HepG2 (cell line): ENCODE results near the gene SGF29. TPM values are rescaled to one million over a fixed set of nuclear protein-coding genes. Genes with fewer than 3 reads are reported as not detected.

Source experiments
- ATF2 ChIP-seq: sonication (generic); formaldehyde crosslinking; IDR thresholded peaks from 2 replicates; pipeline ENCODE4 v1.4.0; 2020; ENCODE audit warnings: missing genetic modification reagents
- DMAP1 ChIP-seq: IDR thresholded peaks from 2 replicates; pipeline ENCODE4 v1.6.1; 2016
- FOXK1 ChIP-seq: sonication (generic); formaldehyde crosslinking; IDR thresholded peaks from 2 replicates; pipeline ENCODE4 v1.4.0; 2020; ENCODE audit warnings: low read depth, missing genetic modification reagents, borderline replicate concordance
- IRF2 ChIP-seq: IDR thresholded peaks from 2 replicates; pipeline ENCODE4 v1.6.1; 2018; ENCODE audit warnings: missing genetic modification reagents, missing compliant biosample characterization
- MBNL3 ChIP-seq: fragments of 250-450 bp; sonication (Bioruptor Pico); conservative IDR thresholded peaks from 2 replicates; pipeline ENCODE4 v1.8.0; 2022; ENCODE audit warnings: mild to moderate bottlenecking, inconsistent platforms
- MXI1 ChIP-seq: IDR thresholded peaks from 3 replicates; pipeline ENCODE4 v1.6.1; 2012; ENCODE audit warnings: low read depth, low read length, inconsistent platforms, borderline replicate concordance
- NBN ChIP-seq: fragments of 450-650 bp; conservative IDR thresholded peaks from 2 replicates; pipeline ENCODE4 v1.6.1; 2017
- NR2F1 ChIP-seq, 2 experiments: fragments of 450-650 bp in 1 of 2; formaldehyde crosslinking in 1 of 2; IDR thresholded peaks; 2 replicates each; pipeline versions ENCODE4 v1.5.0 to v1.6.1; 2016 to 2020; ENCODE audit warnings: mild to moderate bottlenecking in 1 of 2, missing compliant biosample characterization in 1 of 2, missing genetic modification reagents in 1 of 2, moderate library complexity in 1 of 2
- SMARCC2 ChIP-seq: fragments of 450-650 bp; IDR thresholded peaks from 2 replicates; pipeline ENCODE4 v1.6.1; 2017; ENCODE audit warnings: antibody characterized with exemption, mild to moderate bottlenecking
- ZBTB46 ChIP-seq: sonication (generic); formaldehyde crosslinking; IDR thresholded peaks from 2 replicates; pipeline ENCODE4 v1.4.0; 2020; ENCODE audit warnings: mild to moderate bottlenecking, missing genetic modification reagents, borderline replicate concordance
- ZKSCAN5 ChIP-seq: sonication (generic); formaldehyde crosslinking; IDR thresholded peaks from 2 replicates; pipeline ENCODE4 v1.5.1; 2020; ENCODE audit warnings: mild to moderate bottlenecking, missing genetic modification reagents
- ZNF20 ChIP-seq: sonication (generic); formaldehyde crosslinking; IDR thresholded peaks from 2 replicates; pipeline ENCODE4 v1.4.0; 2020; ENCODE audit warnings: mild to moderate bottlenecking, moderate library complexity, missing genetic modification reagents
- ZNF263 ChIP-seq: sonication (generic); formaldehyde crosslinking; IDR thresholded peaks from 2 replicates; pipeline ENCODE4 v1.4.0; 2020; ENCODE audit warnings: missing genetic modification reagents
- ZNF607 ChIP-seq: sonication (generic); formaldehyde crosslinking; IDR thresholded peaks from 2 replicates; pipeline ENCODE4 v1.5.1; 2020; ENCODE audit warnings: missing genetic modification reagents, mild to moderate bottlenecking, borderline replicate concordance
- ZNF615 ChIP-seq: sonication (generic); formaldehyde crosslinking; IDR thresholded peaks from 2 replicates; pipeline ENCODE4 v1.5.0; 2020; ENCODE audit warnings: mild to moderate bottlenecking, missing genetic modification reagents, borderline replicate concordance
- ZNF672 ChIP-seq: sonication (generic); formaldehyde crosslinking; IDR thresholded peaks from 2 replicates; pipeline ENCODE4 v1.8.1; 2022; ENCODE audit warnings: missing genetic modification reagents
- ZNF724P ChIP-seq: sonication (generic); formaldehyde crosslinking; IDR thresholded peaks from 2 replicates; pipeline ENCODE4 v1.8.0; 2022; ENCODE audit warnings: missing genetic modification reagents, borderline replicate concordance
- ZNF879 ChIP-seq: sonication (generic); formaldehyde crosslinking; IDR thresholded peaks from 2 replicates; pipeline ENCODE4 v1.8.1; 2023; ENCODE audit warnings: missing genetic modification reagents
- polyA plus RNA-seq, 8 experiments: library from polyadenylated mRNA; depleted of rRNA in 3 of 8; stranded (reverse) in 7 of 8; unstranded in 1 of 8; fragments of >200 nt; fragmentation: Illumina TruSeq in 4 of 8; extraction: Trizol in 4 of 8; gene quantifications; 2 replicates each; pipeline versions ENCODE4 v1.2.1 to v1.2.3, GENCODE V29; 2011 to 2016; ENCODE audit warnings: low read depth in 4 of 8, missing spikeins in 1 of 8, mixed read lengths in 1 of 8; ENCODE audit not compliant: insufficient read depth in 1 of 8
- total RNA-seq, 5 experiments: library from RNA; depleted of rRNA; stranded (reverse); fragments of >200 nt; fragmentation: Illumina TruSeq; extraction: Trizol; gene quantifications; 2 replicates each; pipeline ENCODE4 v1.2.3, GENCODE V29; 2016; ENCODE audit warnings: low read depth in 1 of 5
- TF ChIP-seq, protein P1 (sequence below): sonication (generic); formaldehyde crosslinking; IDR thresholded peaks from 2 replicates; pipeline ENCODE4 v1.8.0; 2022; ENCODE audit warnings: mild to moderate bottlenecking, missing genetic modification reagents, moderate library complexity
- TF ChIP-seq, protein P2 (sequence below): sonication (generic); formaldehyde crosslinking; IDR thresholded peaks from 2 replicates; pipeline ENCODE4 v1.5.0; 2020; ENCODE audit warnings: mild to moderate bottlenecking, missing genetic modification reagents

Gene SGF29
- total and polyA plus RNA-seq, 2 of the 13 experiments (the other 11 are each of a cell fraction or from before 2014, with no cell fraction given) = 5.0 to 29.4 TPM

- no peak for TF ChIP-seq NR2F1 (CRISPR knock-in tag; IDR thresholded peaks at IDR 0.05)
- peak; percentile 58; the same call in 1 of the 2 replicates for TF ChIP-seq IRF2 (CRISPR knock-in tag)
- no peak for TF ChIP-seq ZBTB46
- no peak for TF ChIP-seq ZNF20 (CRISPR knock-in tag)
- TF ChIP-seq ZNF263 = peak; percentile 66; the same call in 1 of the 2 replicates
- TF ChIP-seq DMAP1 (CRISPR knock-in tag) = peak; percentile 81
- no peak for TF ChIP-seq ZKSCAN5 (CRISPR knock-in tag)
- TF ChIP-seq MBNL3 (CRISPR knock-in tag) = no peak
- 0 out of 3 replicates have a peak, but pooled peaks have one; percentile 19 for TF ChIP-seq MXI1
- TF ChIP-seq, protein P1, sequence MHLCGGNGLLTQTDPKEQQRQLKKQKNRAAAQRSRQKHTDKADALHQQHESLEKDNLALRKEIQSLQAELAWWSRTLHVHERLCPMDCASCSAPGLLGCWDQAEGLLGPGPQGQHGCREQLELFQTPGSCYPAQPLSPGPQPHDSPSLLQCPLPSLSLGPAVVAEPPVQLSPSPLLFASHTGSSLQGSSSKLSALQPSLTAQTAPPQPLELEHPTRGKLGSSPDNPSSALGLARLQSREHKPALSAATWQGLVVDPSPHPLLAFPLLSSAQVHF (CRISPR knock-in tag) = no peak
- no peak for TF ChIP-seq SMARCC2
- peak; percentile 77; the same call in 1 of the 2 replicates for TF ChIP-seq ATF2 (CRISPR knock-in tag)
- peak; percentile 95 for TF ChIP-seq ZNF607
- TF ChIP-seq, protein P2, sequence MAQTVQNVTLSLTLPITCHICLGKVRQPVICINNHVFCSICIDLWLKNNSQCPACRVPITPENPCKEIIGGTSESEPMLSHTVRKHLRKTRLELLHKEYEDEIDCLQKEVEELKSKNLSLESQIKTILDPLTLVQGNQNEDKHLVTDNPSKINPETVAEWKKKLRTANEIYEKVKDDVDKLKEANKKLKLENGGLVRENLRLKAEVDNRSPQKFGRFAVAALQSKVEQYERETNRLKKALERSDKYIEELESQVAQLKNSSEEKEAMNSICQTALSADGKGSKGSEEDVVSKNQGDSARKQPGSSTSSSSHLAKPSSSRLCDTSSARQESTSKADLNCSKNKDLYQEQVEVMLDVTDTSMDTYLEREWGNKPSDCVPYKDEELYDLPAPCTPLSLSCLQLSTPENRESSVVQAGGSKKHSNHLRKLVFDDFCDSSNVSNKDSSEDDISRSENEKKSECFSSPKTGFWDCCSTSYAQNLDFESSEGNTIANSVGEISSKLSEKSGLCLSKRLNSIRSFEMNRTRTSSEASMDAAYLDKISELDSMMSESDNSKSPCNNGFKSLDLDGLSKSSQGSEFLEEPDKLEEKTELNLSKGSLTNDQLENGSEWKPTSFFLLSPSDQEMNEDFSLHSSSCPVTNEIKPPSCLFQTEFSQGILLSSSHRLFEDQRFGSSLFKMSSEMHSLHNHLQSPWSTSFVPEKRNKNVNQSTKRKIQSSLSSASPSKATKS (CRISPR knock-in tag) = no peak
- TF ChIP-seq ZNF724P (CRISPR knock-in tag) = no peak
- TF ChIP-seq FOXK1 (CRISPR knock-in tag) = peak; percentile 64; the same call in 1 of the 2 replicates
- TF ChIP-seq NBN = no peak
- no peak for TF ChIP-seq ZNF615 (CRISPR knock-in tag)
- TF ChIP-seq ZNF879 (CRISPR knock-in tag) = no peak
- TF ChIP-seq ZNF672 = no peak
These were observed 14.8 kb upstream of the SGF29 start, which contains the start of gene NUPR1 (continued) for GRCh38 chr16:28538733-28539596.
